HepG2 (cell line): ENCODE measurements around the gene DCAF15. TPM values are rescaled to one million over a fixed set of nuclear protein-coding genes. Genes with fewer than 3 reads are reported as not detected.

Source experiments
- AGO1 ChIP-seq: fragments of 200-400 bp; formaldehyde crosslinking; IDR thresholded peaks from 2 replicates; pipeline ENCODE4 v1.6.1; 2017; ENCODE audit warnings: mild to moderate bottlenecking, low read depth, low read length, moderate library complexity; ENCODE audit not compliant: poor library complexity, severe bottlenecking
- CCDC6 ChIP-seq: sonication (generic); formaldehyde crosslinking; IDR thresholded peaks from 2 replicates; pipeline ENCODE4 v1.8.1; 2022; ENCODE audit warnings: mild to moderate bottlenecking, missing genetic modification reagents, moderate library complexity
- ETV5 ChIP-seq: IDR thresholded peaks from 2 replicates; pipeline ENCODE4 v1.6.1; 2018; ENCODE audit warnings: missing biosample characterization, missing genetic modification reagents, inconsistent platforms, borderline replicate concordance
- FOXA3 ChIP-seq: IDR thresholded peaks from 2 replicates; pipeline ENCODE4 v1.6.1; 2016; ENCODE audit warnings: missing genetic modification reagents, missing compliant biosample characterization
- MATR3 ChIP-seq: sonication (generic); formaldehyde crosslinking; IDR thresholded peaks from 2 replicates; pipeline ENCODE4 v1.4.0; 2020; ENCODE audit warnings: missing genetic modification reagents
- NRL ChIP-seq: sonication (generic); formaldehyde crosslinking; IDR thresholded peaks from 2 replicates; pipeline ENCODE4 v1.5.0; 2020; ENCODE audit warnings: missing genetic modification reagents, mild to moderate bottlenecking, moderate library complexity, borderline replicate concordance
- ONECUT2 ChIP-seq: sonication (generic); formaldehyde crosslinking; IDR thresholded peaks from 2 replicates; pipeline ENCODE4 v1.4.0; 2020; ENCODE audit warnings: missing genetic modification reagents
- POLR2G ChIP-seq: fragments of 200-400 bp; formaldehyde crosslinking; IDR thresholded peaks from 2 replicates; pipeline ENCODE4 v1.6.1; 2018; ENCODE audit warnings: mild to moderate bottlenecking, low read depth, low read length, moderate library complexity
- SOX5 ChIP-seq: IDR thresholded peaks from 2 replicates; pipeline ENCODE4 v1.6.1; 2016; ENCODE audit warnings: borderline replicate concordance
- ZNF136 ChIP-seq: sonication (generic); formaldehyde crosslinking; IDR thresholded peaks from 2 replicates; pipeline ENCODE4 v1.8.1; 2022; ENCODE audit warnings: low read depth, mild to moderate bottlenecking, moderate library complexity, missing genetic modification reagents
- ZNF230 ChIP-seq: sonication (generic); formaldehyde crosslinking; IDR thresholded peaks from 2 replicates; pipeline ENCODE4 v1.4.0; 2020; ENCODE audit warnings: mild to moderate bottlenecking, missing genetic modification reagents
- ZNF337 ChIP-seq: sonication (generic); formaldehyde crosslinking; IDR thresholded peaks from 2 replicates; pipeline ENCODE4 v1.5.1; 2020; ENCODE audit warnings: missing genetic modification reagents, low read depth, mild to moderate bottlenecking, borderline replicate concordance
- ZNF431 ChIP-seq: sonication (generic); formaldehyde crosslinking; IDR thresholded peaks from 2 replicates; pipeline ENCODE4 v1.9.0; 2022; ENCODE audit warnings: missing genetic modification reagents, low read depth, mild to moderate bottlenecking, borderline replicate concordance
- ZNF720 ChIP-seq: sonication (generic); formaldehyde crosslinking; IDR thresholded peaks from 2 replicates; pipeline ENCODE4 v1.4.0; 2020; ENCODE audit warnings: missing genetic modification reagents
- ZNF788 ChIP-seq: sonication (generic); formaldehyde crosslinking; IDR thresholded peaks from 2 replicates; pipeline ENCODE4 v1.5.0; 2020; ENCODE audit warnings: mild to moderate bottlenecking, missing genetic modification reagents, borderline replicate concordance
- polyA plus RNA-seq, 8 experiments: library from polyadenylated mRNA; depleted of rRNA in 3 of 8; stranded (reverse) in 7 of 8; unstranded in 1 of 8; fragments of >200 nt; fragmentation: Illumina TruSeq in 4 of 8; extraction: Trizol in 4 of 8; gene quantifications; 2 replicates each; pipeline versions ENCODE4 v1.2.1 to v1.2.3, GENCODE V29; 2011 to 2016; ENCODE audit warnings: low read depth in 4 of 8, missing spikeins in 1 of 8, mixed read lengths in 1 of 8; ENCODE audit not compliant: insufficient read depth in 1 of 8
- total RNA-seq, 5 experiments: library from RNA; depleted of rRNA; stranded (reverse); fragments of >200 nt; fragmentation: Illumina TruSeq; extraction: Trizol; gene quantifications; 2 replicates each; pipeline ENCODE4 v1.2.3, GENCODE V29; 2016; ENCODE audit warnings: low read depth in 1 of 5
- TF ChIP-seq, protein P1 (sequence below): sonication (generic); formaldehyde crosslinking; IDR thresholded peaks from 2 replicates; pipeline ENCODE4 v1.5.0; 2020; ENCODE audit warnings: mild to moderate bottlenecking, missing genetic modification reagents
- TF ChIP-seq, protein P2 (sequence below), 2 experiments: sonication (generic) in 1 of 2; formaldehyde crosslinking in 1 of 2; IDR thresholded peaks; 2 replicates each; pipeline versions ENCODE4 v1.6.1 to v1.9.0; 2014 to 2022; ENCODE audit warnings: antibody characterized with exemption in 1 of 2, borderline replicate concordance in 1 of 2, inconsistent platforms in 1 of 2, low read depth in 1 of 2, missing genetic modification reagents in 1 of 2
- TF ChIP-seq, protein P3 (sequence below): sonication (generic); formaldehyde crosslinking; IDR thresholded peaks from 2 replicates; pipeline ENCODE4 v1.5.1; 2020; ENCODE audit warnings: mild to moderate bottlenecking, missing genetic modification reagents, moderate library complexity

Gene DCAF15
- total and polyA plus RNA-seq, 2 of the 13 experiments (the other 11 are each of a cell fraction or from before 2014, with no cell fraction given): 13.6 to 14.0 TPM

DNA sequence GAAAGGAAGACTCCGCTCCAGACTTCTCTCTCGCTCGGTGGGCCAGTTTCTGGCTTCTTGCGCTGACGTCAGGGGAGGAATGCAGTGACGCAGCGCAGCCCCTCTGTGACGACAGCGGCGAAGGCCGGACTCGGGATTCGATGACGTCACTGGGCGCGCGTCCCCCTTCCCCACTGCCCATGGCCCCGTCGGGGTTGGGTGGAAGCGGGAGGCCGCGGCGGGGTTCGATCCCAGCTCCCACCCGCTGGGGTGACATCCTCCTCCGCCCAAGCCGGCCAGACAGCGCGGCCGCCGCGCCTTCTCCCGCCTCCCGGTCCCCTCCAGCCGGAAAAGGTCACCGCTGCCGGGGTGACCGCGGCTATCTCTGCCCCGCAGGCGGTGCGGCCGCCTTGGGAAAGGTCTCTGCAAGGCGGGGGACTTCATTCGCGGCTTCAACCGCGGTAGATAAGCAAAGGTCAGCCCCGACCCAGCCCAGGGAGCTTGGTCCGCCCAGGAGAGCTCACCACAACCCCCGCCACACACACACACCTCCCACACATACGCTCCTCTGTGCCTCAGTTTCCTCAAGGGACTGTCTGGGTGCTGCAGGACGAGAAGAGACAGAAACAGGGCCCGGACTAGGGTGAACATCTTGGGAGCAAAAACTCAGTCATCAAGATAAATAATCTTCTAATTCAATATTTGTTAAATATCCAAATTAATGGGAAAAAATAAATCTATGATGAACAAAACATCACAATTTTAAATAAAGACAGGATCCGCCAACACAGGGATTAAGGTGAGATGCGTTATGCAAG, 54.7 kb downstream of the DCAF15 start (continued):
- TF ChIP-seq NRL (CRISPR knock-in tag) (peak; percentile 79), ONECUT2 (CRISPR knock-in tag) (peak; percentile 30; the same call in 1 of the 2 replicates), ZNF431 (CRISPR knock-in tag) (0 out of 2 replicates have a peak, but pooled peaks have one; percentile 37), POLR2G (peak; percentile 76), AGO1 (peak; percentile 79), FOXA3 (CRISPR knock-in tag) (no peak; the same call in 1 of the 2 replicates), ZNF230 (CRISPR knock-in tag) (no peak), MATR3 (CRISPR knock-in tag) (0 out of 2 replicates have a peak, but pooled peaks have one; percentile 37), ZNF788 (CRISPR knock-in tag) (peak; percentile 99; the same call in 1 of the 2 replicates), ZNF337 (CRISPR knock-in tag) (no peak), CCDC6 (peak; percentile 78), ETV5 (CRISPR knock-in tag) (0 out of 2 replicates have a peak, but pooled peaks have one; percentile 51), ZNF720 (CRISPR knock-in tag) (0 out of 2 replicates have a peak, but pooled peaks have one; percentile 57), SOX5 (0 out of 2 replicates have a peak, but pooled peaks have one; percentile 33), ZNF136 (peak; percentile 15; the same call in 1 of the 2 replicates)
- TF ChIP-seq, protein P1, sequence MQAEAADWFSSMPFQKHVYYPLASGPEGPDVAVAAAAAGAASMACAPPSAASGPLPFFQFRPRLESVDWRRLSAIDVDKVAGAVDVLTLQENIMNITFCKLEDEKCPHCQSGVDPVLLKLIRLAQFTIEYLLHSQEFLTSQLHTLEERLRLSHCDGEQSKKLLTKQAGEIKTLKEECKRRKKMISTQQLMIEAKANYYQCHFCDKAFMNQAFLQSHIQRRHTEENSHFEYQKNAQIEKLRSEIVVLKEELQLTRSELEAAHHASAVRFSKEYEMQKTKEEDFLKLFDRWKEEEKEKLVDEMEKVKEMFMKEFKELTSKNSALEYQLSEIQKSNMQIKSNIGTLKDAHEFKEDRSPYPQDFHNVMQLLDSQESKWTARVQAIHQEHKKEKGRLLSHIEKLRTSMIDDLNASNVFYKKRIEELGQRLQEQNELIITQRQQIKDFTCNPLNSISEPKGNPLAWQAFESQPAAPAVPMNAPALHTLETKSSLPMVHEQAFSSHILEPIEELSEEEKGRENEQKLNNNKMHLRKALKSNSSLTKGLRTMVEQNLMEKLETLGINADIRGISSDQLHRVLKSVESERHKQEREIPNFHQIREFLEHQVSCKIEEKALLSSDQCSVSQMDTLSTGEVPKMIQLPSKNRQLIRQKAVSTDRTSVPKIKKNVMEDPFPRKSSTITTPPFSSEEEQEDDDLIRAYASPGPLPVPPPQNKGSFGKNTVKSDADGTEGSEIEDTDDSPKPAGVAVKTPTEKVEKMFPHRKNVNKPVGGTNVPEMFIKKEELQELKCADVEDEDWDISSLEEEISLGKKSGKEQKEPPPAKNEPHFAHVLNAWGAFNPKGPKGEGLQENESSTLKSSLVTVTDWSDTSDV (CRISPR knock-in tag): 0 out of 2 replicates have a peak, but pooled peaks have one; percentile 26
- TF ChIP-seq, protein P2, sequence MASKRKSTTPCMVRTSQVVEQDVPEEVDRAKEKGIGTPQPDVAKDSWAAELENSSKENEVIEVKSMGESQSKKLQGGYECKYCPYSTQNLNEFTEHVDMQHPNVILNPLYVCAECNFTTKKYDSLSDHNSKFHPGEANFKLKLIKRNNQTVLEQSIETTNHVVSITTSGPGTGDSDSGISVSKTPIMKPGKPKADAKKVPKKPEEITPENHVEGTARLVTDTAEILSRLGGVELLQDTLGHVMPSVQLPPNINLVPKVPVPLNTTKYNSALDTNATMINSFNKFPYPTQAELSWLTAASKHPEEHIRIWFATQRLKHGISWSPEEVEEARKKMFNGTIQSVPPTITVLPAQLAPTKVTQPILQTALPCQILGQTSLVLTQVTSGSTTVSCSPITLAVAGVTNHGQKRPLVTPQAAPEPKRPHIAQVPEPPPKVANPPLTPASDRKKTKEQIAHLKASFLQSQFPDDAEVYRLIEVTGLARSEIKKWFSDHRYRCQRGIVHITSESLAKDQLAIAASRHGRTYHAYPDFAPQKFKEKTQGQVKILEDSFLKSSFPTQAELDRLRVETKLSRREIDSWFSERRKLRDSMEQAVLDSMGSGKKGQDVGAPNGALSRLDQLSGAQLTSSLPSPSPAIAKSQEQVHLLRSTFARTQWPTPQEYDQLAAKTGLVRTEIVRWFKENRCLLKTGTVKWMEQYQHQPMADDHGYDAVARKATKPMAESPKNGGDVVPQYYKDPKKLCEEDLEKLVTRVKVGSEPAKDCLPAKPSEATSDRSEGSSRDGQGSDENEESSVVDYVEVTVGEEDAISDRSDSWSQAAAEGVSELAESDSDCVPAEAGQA (IDR thresholded peaks at IDR 0.05; ENCODE audit: low read depth): peak; percentile 97
- TF ChIP-seq, protein P2 (CRISPR knock-in tag; IDR thresholded peaks at IDR 0.05; ENCODE audit: borderline replicate concordance): no peak
- TF ChIP-seq, protein P3, sequence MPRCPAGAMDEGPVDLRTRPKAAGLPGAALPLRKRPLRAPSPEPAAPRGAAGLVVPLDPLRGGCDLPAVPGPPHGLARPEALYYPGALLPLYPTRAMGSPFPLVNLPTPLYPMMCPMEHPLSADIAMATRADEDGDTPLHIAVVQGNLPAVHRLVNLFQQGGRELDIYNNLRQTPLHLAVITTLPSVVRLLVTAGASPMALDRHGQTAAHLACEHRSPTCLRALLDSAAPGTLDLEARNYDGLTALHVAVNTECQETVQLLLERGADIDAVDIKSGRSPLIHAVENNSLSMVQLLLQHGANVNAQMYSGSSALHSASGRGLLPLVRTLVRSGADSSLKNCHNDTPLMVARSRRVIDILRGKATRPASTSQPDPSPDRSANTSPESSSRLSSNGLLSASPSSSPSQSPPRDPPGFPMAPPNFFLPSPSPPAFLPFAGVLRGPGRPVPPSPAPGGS (CRISPR knock-in tag): peak; percentile 63; the same call in 1 of the 2 replicates
